HG03565 (cell line): ENCODE results near the gene EVC.
A peak's percentile ranks its signal among the peaks of the same experiment; 100 is the strongest.
"Not testable (repeated sequence)": the region's sequence is repeated elsewhere in the genome, so short reads cannot be mapped to it uniquely, and the experiment has no call there.

Source experiments
- ATAC-seq: cut with Tn5 transposase; IDR thresholded peaks from one replicate; pipeline ENCODE4 v1.9.1; 2021; ENCODE audit warnings: mild to moderate bottlenecking, moderate library complexity; ENCODE audit not compliant: unreplicated experiment

The EVC gene

GRCh38 chr4:5707778-5708448, 3.1 kb upstream of the EVC start:
- no peak for ATAC-seq

DNA sequence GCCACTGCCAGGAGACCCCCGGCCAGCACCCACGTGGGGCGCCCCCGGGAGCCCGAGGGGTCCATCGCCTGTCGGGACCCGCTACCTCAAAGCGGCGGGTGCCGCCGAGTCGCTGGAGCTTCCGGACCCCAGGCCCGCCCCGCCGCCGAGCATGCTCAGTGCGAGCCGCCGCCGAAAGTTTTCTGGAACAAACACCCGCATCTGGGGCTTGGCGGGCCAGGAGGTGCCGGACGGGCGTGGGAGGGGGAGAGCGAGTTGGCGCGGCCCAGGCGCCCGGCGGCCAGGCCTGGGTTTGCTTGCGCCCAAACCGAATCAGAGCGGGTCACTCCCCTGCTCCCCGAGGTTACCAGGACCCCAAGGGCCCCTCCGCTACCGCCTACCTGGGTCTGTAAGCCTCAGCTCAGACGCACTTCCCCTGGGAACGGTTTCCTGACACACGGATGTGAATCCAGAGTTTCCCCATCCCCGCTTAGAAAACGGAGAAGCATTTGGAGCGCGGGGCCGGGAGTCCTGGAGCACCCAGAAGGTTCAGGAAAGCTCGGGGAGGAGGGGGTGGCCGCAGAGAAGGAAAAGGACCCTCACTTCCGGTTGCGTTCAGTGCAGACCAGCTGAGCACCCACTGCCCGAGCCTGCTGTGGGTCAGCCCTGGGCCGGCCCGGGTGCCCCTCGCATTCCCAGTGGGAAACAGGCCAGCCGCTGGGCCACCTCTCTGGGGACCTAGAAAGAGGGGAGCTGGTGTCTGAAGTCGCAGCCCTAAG, 2.4 kb upstream of the EVC start, which contains the start of gene EVC2:
TSS of gene EVC2 (minus strand) at position 111 of the 758 bp plus-strand sequence. CDS start at position 65, 46 bp downstream.
- no peak for ATAC-seq

GRCh38 chr4:5709207-5709575, 1.8 kb upstream of the EVC start:
- ATAC-seq, result no peak

DNA sequence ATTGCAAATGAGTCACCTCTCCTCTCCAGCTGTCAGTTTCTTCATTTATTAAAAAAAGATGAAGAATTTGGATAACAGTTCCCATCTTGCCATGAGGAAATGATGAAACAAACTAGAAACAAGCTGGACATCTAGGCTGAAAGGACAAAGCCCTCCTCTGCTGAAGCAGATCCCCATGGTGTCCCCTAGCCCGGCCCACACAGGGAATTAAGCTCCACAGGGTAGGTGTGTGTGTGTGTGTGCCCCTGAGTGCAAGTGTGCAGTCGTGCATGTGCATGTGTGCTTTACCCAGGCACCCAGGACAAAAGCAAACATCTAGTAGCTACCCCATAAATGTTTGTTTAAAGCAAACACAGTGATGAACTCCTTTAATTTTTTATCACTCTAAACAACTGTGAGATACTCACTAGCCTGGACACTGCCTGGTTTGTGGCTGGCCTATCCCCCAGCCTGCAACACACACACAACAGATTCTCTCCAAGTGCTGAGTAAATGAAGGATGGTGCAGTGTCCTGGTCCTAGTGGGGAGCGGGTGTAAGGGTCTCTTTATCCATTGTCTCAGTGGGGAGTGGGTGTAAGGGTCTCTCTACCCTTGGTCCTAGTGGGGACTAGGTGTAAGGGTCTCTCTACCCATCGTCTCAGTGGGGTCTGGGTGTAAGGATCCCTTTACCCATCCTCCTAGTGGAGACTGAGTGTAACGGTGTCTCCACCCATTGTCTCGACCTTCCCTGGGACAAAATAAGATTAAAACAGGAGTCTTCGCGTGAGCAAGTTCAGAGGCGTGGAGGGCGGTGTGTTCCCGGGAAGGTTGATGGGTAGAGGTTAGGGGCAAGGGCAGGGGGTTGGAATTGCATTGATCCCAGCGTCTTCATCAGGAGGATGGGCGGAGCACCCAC, 688 bp upstream of the EVC start:
- no peak for ATAC-seq

GRCh38 chr4:5711479-5712184, 631 bp downstream of the EVC start:
- no peak for ATAC-seq

DNA sequence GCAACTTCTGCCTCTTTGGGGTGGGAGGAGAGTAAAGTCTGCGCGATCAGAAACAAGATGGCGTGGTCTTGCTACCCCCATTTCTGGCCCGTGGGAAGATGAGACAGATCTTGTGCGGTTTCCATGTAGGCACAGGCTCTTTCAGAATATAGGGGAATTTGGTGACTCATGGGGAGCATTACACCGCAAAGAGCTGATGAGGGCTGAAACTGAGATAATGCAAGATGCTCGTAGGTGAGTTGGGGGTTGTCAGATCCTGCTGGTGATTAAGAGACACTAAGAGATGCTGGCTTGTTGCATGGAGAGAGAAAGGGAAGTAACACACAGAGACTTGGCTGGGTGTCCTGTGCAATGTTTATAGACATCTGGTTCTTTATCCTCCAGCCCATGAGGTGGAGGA, 1.5 kb downstream of the EVC start:
- peak; percentile 48 for ATAC-seq

DNA sequence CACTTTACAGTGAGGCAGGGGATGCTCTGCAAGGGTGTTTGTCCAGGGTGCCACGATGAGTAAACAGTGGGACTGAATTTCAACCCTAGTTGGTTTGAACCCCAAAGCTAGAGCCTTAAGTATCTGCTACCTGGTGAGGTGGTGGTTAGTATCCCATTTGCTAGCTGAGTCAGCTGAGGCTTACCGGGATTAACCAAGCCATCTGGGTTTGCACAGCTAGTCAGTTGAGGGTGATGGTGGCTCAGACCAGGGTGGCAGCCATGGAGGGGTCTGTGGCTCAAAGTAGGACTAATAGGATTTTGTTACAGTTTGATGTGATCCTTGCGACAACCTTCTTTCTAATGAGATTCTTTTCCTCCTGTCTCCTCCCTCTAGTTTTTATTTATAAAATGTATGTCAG, 1.9 kb downstream of the EVC start:
- no peak for ATAC-seq

DNA sequence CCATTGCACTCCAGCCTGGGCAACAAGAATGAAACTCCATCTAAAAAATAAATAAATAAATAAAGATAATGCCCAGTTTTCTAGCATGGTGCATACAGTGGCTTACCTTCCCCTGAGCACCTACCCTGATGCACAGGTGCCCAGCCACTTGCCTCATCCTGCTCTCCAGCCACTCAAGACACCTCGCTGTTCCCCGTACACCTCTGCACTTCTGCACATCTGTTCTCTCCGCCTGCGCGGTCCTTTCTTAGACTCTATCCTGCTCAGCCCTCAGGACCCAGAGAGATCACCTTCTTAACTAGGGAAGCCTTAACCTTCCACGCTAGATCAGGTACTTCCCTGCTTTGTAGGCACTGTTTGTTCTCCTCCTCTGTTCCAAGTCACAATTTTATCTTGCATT, 2.9 kb downstream of the EVC start:
- ATAC-seq, result no peak

GRCh38 chr4:5715357-5715756, 4.4 kb downstream of the EVC start:
- no peak for ATAC-seq

DNA sequence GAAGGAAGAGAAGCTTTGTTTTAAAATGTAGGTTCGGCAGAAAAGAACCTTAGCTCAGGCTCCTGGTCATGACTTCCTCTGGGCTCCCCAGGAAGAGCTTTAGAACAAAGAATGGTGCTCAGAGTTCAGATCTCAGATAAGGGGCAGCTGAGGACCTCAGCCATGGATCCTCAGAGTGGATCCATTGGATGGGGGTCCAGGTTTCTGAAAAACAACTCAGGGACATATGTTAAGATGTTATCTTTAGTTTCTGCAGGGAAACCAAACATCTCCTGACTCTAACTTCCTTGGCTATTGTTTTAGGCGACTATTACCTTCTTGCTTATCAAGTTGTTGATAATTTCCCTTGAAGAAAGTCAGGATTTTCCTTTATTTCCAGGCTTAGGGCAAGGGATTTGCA, 5.4 kb downstream of the EVC start:
- no peak for ATAC-seq

GRCh38 chr4:5717449-5718158, 6.6 kb downstream of the EVC start:
- ATAC-seq, result no peak

DNA sequence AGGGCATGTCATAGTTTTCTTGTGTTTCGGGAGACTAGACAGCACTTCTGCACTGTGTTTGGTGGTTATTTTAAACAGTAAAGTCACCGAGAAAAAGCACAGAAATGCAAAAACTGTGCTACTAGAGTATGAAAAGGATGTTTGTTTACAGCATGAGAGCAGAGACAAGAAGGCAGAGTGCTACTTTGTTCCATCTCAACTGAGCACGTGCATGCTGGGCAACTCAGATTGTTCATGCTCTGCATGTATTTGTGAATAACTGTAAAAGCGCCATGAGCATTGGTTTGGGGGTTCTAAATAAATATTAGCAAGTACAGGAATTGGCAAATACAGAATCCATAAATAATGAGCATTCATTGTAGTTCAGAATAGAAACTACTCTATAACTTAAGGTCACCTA, 7.4 kb downstream of the EVC start:
- no peak for ATAC-seq

DNA sequence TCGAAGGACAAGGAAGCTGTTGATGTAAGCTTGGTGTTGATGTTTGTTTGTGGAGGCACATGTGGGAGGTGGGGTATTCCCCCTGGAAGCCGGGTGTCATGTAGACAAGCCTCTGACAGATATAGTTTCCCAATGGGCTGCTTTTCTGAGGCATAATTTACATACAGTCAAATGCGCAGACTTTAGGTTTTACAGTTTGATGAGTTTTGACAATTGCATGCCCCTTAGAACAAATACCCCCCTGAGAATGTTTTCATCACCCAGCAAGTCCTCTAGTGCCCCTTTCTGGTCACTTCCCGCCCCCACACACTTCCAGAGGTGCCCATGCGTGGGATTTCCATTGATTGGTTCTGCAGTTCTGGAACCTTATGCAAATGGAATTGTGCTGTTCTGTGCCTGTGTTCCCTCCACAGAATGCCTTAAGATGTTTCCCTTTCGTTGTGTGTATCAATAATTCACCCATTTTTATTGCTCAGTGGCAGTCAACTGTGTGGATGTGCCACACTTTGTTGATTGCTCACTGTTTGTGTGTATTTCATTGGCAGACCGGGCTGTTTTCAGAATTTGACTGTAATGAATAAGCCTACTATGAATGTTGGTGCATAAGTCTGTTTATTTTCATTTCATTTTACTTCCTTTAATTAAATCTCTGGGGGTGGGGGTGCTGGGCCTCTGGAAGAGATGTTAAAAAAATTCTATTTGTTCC, 8.5 kb downstream of the EVC start:
- no peak for ATAC-seq

- no peak for ATAC-seq
Observed at GRCh38 chr4:5720157-5720850, 9.3 kb downstream of the EVC start.

- no peak for ATAC-seq
Observed at GRCh38 chr4:5720980-5721379, 10.0 kb downstream of the EVC start.

DNA sequence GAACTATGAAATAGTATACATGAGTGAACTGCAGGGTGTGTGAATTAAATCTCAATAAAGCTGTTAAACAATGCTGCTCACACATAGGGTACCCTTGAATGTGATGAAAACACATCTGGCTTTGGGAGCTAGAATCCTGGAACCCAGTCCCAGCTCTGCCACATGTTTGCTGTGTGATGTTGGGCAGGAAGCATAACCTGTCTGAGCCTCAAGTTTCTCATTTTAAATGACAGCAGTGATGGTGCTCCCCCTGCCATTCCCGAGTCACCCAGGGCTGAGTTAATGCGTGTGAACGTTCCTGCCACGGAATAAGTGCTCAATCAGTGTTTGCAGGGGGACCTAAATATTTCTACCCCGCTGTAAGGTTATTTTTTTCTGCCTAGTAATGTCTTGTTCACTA, 10.9 kb downstream of the EVC start:
- ATAC-seq, result no peak

DNA sequence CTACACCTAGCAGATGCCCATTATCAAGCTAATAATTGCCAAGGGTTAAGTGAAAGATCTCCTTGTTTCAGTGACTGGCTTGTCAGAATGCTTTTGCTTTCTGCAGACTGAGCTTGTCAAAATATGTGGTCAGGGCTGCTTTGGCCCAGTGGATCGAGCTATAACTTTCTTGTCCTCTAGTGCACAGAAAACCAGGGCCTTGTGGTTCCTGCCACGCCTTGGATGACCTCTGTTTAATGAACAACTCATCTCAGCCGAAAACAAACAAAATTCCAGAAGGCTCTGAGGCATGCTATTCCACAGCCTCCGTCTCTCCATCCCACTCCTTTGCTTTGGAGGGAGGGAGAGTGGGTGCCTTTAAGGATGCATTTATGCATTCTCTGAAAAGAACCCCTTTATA, 11.3 kb downstream of the EVC start:
- no peak for ATAC-seq

GRCh38 chr4:5724377-5724776, 13.4 kb downstream of the EVC start:
- no peak for ATAC-seq

- ATAC-seq, result not testable (repeated sequence)
Observed at GRCh38 chr4:5728412-5728811, 17.4 kb downstream of the EVC start.
